ENCODE data around the gene TCTN2. TPM values are rescaled to one million over a fixed set of nuclear protein-coding genes. Genes with fewer than 3 reads are reported as not detected.

Gene TCTN2
- total and polyA plus RNA-seq, 2 of the 8 experiments (the other 6 are each of a cell fraction or from before 2014, with no cell fraction given), result 7.5 to 8.4 TPM

- Histone ChIP-seq H3K9ac (replicated peaks in 1 of 4; ENCODE audit: extremely low read depth in 1 of 4, low read depth in 3 of 4, low read length in 3 of 4) (no peak overlapping the region), H2BK12ac (ENCODE audit: low read depth, low read length) (no peak overlapping the region), H2BK15ac (ENCODE audit: low read length) (no peak overlapping the region), H2BK5ac (ENCODE audit: low read depth, low read length) (no peak overlapping the region), H3K4ac (replicated peaks; ENCODE audit: insufficient read length, low read depth, low read length) (no peak overlapping the region), H3K79me1 (ENCODE audit: low read depth, low read length) (no peaks in the 10 kb centered on the region; the same call in 1 of the 2 replicates), H3K36me3 (ENCODE audit: control insufficient read depth in 2 of 4, insufficient read depth in 4 of 4, low read length in 3 of 4) (peaks cover 20 to 82% (median 52%) of the 10 kb centered on the region in 4 experiments), H4K91ac (replicated peaks; ENCODE audit: insufficient read length, low read length) (no peak overlapping the region), H3K23me2 (ENCODE audit: low read depth, low read length) (no peaks in the 10 kb centered on the region), H2BK20ac (ENCODE audit: low read length) (no peak overlapping the region), H3K4me1 (replicated peaks in 1 of 4; ENCODE audit: control insufficient read depth in 3 of 4, insufficient read depth in 4 of 4, low read length in 3 of 4) (no peaks in the 10 kb centered on the region), H3K18ac (ENCODE audit: extremely low read depth, low read length) (no peak overlapping the region), H3K14ac (ENCODE audit: insufficient read length) (no peak overlapping the region), H3K27ac (ENCODE audit: low read depth, low read length) (no peak overlapping the region), H2BK120ac (replicated peaks; ENCODE audit: low read depth, low read length) (no peak overlapping the region), H2AFZ (ENCODE audit: low read length) (no peak overlapping the region), H2AK5ac (ENCODE audit: low read depth, low read length) (no peak overlapping the region), H3K9me3 (ENCODE audit: insufficient read depth in 2 of 2, low read depth in 1 of 2, low read length in 1 of 2) (no peaks in the 10 kb centered on the region), H3K4me3 (ENCODE audit: extremely low read depth in 1 of 4, insufficient read depth in 2 of 4, low read depth in 3 of 4, low read length in 4 of 4) (no peak overlapping the region), H4K20me1 (replicated peaks in 1 of 2; ENCODE audit: control insufficient read depth in 1 of 2, insufficient read depth in 2 of 2, low read length in 2 of 2) (peaks cover 6 to 14% of the 10 kb centered on the region in 2 experiments), H3K23ac (ENCODE audit: insufficient read length) (no peak overlapping the region), H3K79me2 (ENCODE audit: control insufficient read depth in 1 of 2, insufficient read depth in 2 of 2, low read length in 2 of 2) (no peaks in the 10 kb centered on the region), H3K27me3 (replicated peaks in 1 of 4; ENCODE audit: control insufficient read depth in 3 of 4, extremely low read depth in 1 of 4, insufficient read depth in 3 of 4, low read length in 3 of 4) (no peaks in the 10 kb centered on the region), H3K56ac (replicated peaks; ENCODE audit: insufficient read length, low read depth, low read length) (no peak overlapping the region), H3K4me2 (ENCODE audit: insufficient read depth in 1 of 2, low read depth in 2 of 2, low read length in 2 of 2) (no peak overlapping the region), H4K8ac (ENCODE audit: extremely low read depth, insufficient read depth, low read length) (no peak overlapping the region), H4K5ac (ENCODE audit: insufficient read length, low read depth, low read length) (no peak overlapping the region)
- TF ChIP-seq FOSL1 (IDR thresholded peaks at IDR 0.05; ENCODE audit: insufficient read depth, low read depth, low read length) (no peak), EZH2 (IDR thresholded peaks at IDR 0.05; ENCODE audit: low read depth, low read length, severe bottlenecking) (no peak), EGR1 (IDR thresholded peaks at IDR 0.05; ENCODE audit: borderline replicate concordance, low read depth, low read length) (no peak), TCF12 (IDR thresholded peaks at IDR 0.05; ENCODE audit: low read depth, low read length) (no peak), CBX8 (IDR thresholded peaks at IDR 0.05; ENCODE audit: borderline replicate concordance, low read depth, low read length) (no peak), JUN (IDR thresholded peaks at IDR 0.05; ENCODE audit: low read depth, low read length) (no peak), E2F6 (IDR thresholded peaks at IDR 0.05) (no peak), PHF8 (conservative IDR thresholded peaks at IDR 0.05; ENCODE audit: low read depth, low read length) (no peak), CTCF (IDR thresholded peaks at IDR 0.05; ENCODE audit: control extremely low read depth in 1 of 3, insufficient read depth in 1 of 3, low read depth in 1 of 3, low read length in 3 of 3) (no peak)
- WGBS, 2 experiments (ENCODE audit: extremely low coverage in 1 of 2, insufficient coverage in 1 of 2, insufficient read length in 1 of 2, insufficient replicate concordance in 2 of 2, low coverage in 1 of 2, low lambda C conversion rate in 2 of 2, missing lambda C conversion rate in 1 of 2), result 88% methylated on average over 6 of the region's 6 CpGs; no CpG with 5 or more reads in 1 of the 2 experiments
- FAIRE-seq (no peak), DNase-seq (ENCODE audit: low read depth in 1 of 2, low spot score in 2 of 2) (no peak)
- ChIA-PET POLR2A (ENCODE audit: partially characterized antibody) (no interaction called here), CTCF (ENCODE audit: partially characterized antibody) (no interaction called here)
These were observed 77.2 kb downstream of the TCTN2 start for GRCh38 chr12:123748161-123748560.

Data from H1 (cell line).